ENCODE results near the gene DGKH.
"Not testable (repeated sequence)": the region's sequence is repeated elsewhere in the genome, so short reads cannot be mapped to it uniquely, and the experiment has no call there.

Gene DGKH

DNA sequence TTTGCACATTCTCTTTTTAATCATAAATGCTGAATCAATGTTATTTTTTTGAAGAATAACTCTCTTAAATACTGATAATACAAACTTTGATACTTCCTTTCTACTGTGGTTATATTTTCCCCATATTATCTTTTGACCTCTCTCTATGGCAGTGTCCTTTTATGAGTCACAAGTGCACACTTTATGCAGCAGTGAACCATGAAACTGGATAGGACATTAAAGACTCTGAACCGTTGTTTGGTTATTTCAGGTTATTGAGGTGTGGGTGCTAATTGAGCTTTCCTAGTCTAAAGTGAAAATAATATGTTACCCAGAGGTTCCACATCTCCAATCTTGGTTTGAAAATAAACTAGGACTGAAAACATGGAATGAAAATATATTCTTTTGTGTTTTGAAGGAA lies 71.4 kb downstream of the DGKH start:
- Histone ChIP-seq H3K4me3 (ENCODE audit: low read depth in 1 of 2, low read length in 2 of 2) (no peak overlapping the region), H3K27me3 (ENCODE audit: control insufficient read depth in 1 of 2, insufficient read depth in 2 of 2, low read length in 2 of 2) (no peaks in the 10 kb centered on the region), H3K4me1 (ENCODE audit: control insufficient read depth in 1 of 2, insufficient read depth in 2 of 2, low read length in 2 of 2) (peaks cover 0 to 4% of the 10 kb centered on the region in 2 donors), H3K27ac (ENCODE audit: low read depth, low read length) (no peak overlapping the region), H3K9me3 (ENCODE audit: control insufficient read depth in 1 of 2, low read length in 2 of 2) (no peaks in the 10 kb centered on the region), H3K36me3 (ENCODE audit: control insufficient read depth in 1 of 2, insufficient read depth in 2 of 2, low read length in 2 of 2) (no peaks in the 10 kb centered on the region), H3K9ac (ENCODE audit: low read depth in 1 of 2, low read length in 2 of 2) (no peak overlapping the region)

DNA sequence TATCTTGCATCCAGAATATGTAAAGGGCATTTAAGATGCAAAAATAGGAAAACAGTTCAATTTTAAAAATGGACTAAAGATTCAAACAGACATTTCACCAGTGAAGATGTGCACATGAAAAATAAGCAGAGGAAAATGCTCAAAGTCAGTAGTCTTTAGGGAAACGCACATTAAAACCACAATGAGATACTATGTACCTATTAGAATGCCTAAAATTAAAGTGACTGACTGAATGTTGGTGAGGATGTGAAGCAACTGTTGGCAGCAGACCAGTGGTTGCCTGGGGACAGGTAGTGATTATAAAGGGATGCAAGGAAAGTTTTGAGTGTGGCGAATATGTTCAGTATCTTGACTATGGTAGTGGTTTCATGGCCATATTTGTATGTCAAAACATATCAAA lies 75.2 kb downstream of the DGKH start:
- H3K36me3 ChIP-seq (ENCODE audit: control insufficient read depth in 1 of 2, insufficient read depth in 2 of 2, low read length in 2 of 2) = peaks cover 0 to 3% of the 10 kb centered on the region in 2 donors
- no peaks in the 10 kb centered on the region for H3K27me3 ChIP-seq (ENCODE audit: control insufficient read depth in 1 of 2, insufficient read depth in 2 of 2, low read length in 2 of 2)
- H3K4me1 ChIP-seq (ENCODE audit: control insufficient read depth in 1 of 2, insufficient read depth in 2 of 2, low read length in 2 of 2) = no peaks in the 10 kb centered on the region

DNA sequence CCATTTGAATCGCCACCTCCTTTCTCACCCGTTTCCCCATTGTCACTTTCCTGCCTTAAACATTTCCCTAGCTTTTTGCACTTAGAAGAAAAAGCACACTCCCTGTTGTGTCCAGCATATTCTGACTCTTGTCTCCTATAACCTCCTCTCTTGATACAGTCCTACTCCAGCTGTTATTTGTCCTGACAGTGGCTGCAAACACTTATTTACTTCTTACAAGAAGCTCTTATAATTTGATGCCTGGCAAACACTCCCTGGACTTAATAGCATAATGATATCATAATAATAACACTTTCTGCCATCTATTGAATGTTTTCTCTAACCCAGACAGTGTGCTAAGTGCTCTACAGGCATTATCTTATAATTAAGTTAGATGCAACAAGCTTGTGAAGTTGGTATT lies 76.6 kb downstream of the DGKH start:
- H3K4me1 ChIP-seq (ENCODE audit: control insufficient read depth in 1 of 2, insufficient read depth in 2 of 2, low read length in 2 of 2) = no peaks in the 10 kb centered on the region
- no peaks in the 10 kb centered on the region for H3K27me3 ChIP-seq (ENCODE audit: control insufficient read depth in 1 of 2, insufficient read depth in 2 of 2, low read length in 2 of 2)
- no peak overlapping the region for H3K27ac ChIP-seq (ENCODE audit: low read depth, low read length)
- no peaks in the 10 kb centered on the region for H3K9me3 ChIP-seq (ENCODE audit: control insufficient read depth in 1 of 2, low read length in 2 of 2)
- H3K36me3 ChIP-seq (ENCODE audit: control insufficient read depth in 1 of 2, insufficient read depth in 2 of 2, low read length in 2 of 2) = peaks cover 2 to 10% of the 10 kb centered on the region in 2 donors
- H3K9ac ChIP-seq (ENCODE audit: low read depth in 1 of 2, low read length in 2 of 2) = no peak overlapping the region
- H3K4me3 ChIP-seq (ENCODE audit: low read depth in 1 of 2, low read length in 2 of 2) = no peak overlapping the region

More for the DNA sequence above, 75.2 kb downstream of the DGKH start:
- no peak overlapping the region for H3K27ac ChIP-seq (ENCODE audit: low read depth, low read length)
- H3K9me3 ChIP-seq (ENCODE audit: control insufficient read depth in 1 of 2, low read length in 2 of 2) = no peaks in the 10 kb centered on the region
- H3K9ac ChIP-seq (ENCODE audit: low read depth in 1 of 2, low read length in 2 of 2) = no peak overlapping the region
- H3K4me3 ChIP-seq (ENCODE audit: low read depth in 1 of 2, low read length in 2 of 2) = no peak overlapping the region

DNA sequence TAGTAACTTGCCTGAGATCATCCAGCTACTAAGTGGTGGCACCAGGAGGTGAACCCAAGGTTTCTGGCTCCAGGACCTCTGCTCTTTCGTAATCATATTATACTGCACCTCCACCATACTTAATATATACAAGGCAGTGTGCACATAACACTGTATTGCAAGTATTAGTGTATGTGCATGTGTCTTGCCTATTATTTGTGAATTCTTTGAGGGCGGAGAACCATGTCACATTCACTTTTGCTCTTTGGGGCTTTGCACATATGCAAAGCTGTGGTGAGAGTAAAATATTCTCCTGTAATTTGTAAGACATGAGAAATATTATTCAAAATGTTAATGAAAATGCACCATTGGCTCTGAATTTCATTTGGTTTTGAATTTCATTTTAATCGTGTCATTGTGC lies 78.6 kb downstream of the DGKH start:
- Histone ChIP-seq H3K9me3 (ENCODE audit: control insufficient read depth in 1 of 2, low read length in 2 of 2) (no peaks in the 10 kb centered on the region), H3K9ac (ENCODE audit: low read depth in 1 of 2, low read length in 2 of 2) (no peak overlapping the region), H3K36me3 (ENCODE audit: control insufficient read depth in 1 of 2, insufficient read depth in 2 of 2, low read length in 2 of 2) (peaks cover 8 to 16% of the 10 kb centered on the region in 2 donors), H3K4me3 (ENCODE audit: low read depth in 1 of 2, low read length in 2 of 2) (no peak overlapping the region), H3K27ac (ENCODE audit: low read depth, low read length) (no peak overlapping the region), H3K4me1 (ENCODE audit: control insufficient read depth in 1 of 2, insufficient read depth in 2 of 2, low read length in 2 of 2) (no peaks in the 10 kb centered on the region), H3K27me3 (ENCODE audit: control insufficient read depth in 1 of 2, insufficient read depth in 2 of 2, low read length in 2 of 2) (no peaks in the 10 kb centered on the region)

DNA sequence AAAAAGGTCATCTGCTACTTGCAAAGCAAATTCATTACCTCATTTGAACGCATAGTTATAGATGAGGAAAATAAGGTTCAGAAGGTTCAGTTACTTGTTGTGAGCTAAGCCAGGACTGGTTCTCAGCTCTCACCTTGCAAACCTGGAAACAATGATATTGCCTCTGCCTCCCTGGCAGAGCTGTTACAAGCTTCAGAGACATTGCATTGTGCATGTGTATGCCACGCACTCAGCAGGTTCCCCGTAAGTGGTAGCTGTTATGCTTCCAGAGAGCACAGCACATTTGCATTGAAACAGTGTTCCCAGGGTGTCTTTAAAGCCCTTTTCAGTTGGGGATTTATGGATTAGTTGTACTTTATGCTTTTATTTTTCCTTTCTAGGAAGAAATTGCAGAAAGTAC lies 80.6 kb downstream of the DGKH start:
- H3K9ac ChIP-seq (ENCODE audit: low read depth in 1 of 2, low read length in 2 of 2) = no peak overlapping the region
- H3K4me1 ChIP-seq (ENCODE audit: control insufficient read depth in 1 of 2, insufficient read depth in 2 of 2, low read length in 2 of 2) = no peaks in the 10 kb centered on the region
- H3K9me3 ChIP-seq (ENCODE audit: control insufficient read depth in 1 of 2, low read length in 2 of 2) = no peaks in the 10 kb centered on the region
- H3K36me3 ChIP-seq (ENCODE audit: control insufficient read depth in 1 of 2, insufficient read depth in 2 of 2, low read length in 2 of 2) = peaks cover 9 to 16% of the 10 kb centered on the region in 2 donors
- no peak overlapping the region for H3K4me3 ChIP-seq (ENCODE audit: low read depth in 1 of 2, low read length in 2 of 2)
- no peak overlapping the region for H3K27ac ChIP-seq (ENCODE audit: low read depth, low read length)
- no peaks in the 10 kb centered on the region for H3K27me3 ChIP-seq (ENCODE audit: control insufficient read depth in 1 of 2, insufficient read depth in 2 of 2, low read length in 2 of 2)

DNA sequence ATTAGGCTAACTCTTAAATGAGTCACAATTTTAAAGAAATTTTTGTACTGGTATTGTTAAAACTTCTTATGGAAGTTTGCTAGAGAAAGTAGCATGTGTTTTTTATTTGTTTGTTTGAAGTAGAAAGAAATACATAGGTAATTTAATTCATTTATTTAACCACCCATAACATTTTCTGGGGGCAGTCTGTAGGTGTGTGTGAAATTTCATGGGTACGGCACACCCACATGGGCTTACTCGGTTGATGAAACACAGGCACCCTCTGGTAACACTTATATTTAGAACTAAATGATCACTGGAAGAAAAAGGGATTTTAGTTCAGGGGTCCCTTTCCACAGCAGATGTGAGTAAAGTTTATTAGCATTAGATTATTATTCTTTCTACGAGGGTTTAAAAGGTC lies 88.1 kb downstream of the DGKH start:
- no peaks in the 10 kb centered on the region for H3K9me3 ChIP-seq (ENCODE audit: control insufficient read depth in 1 of 2, low read length in 2 of 2)
- peaks cover 0 to 3% of the 10 kb centered on the region in 2 donors for H3K36me3 ChIP-seq (ENCODE audit: control insufficient read depth in 1 of 2, insufficient read depth in 2 of 2, low read length in 2 of 2)
- no peak overlapping the region for H3K27ac ChIP-seq (ENCODE audit: low read depth, low read length)
- H3K4me3 ChIP-seq (ENCODE audit: low read depth in 1 of 2, low read length in 2 of 2) = no peak overlapping the region
- H3K27me3 ChIP-seq (ENCODE audit: control insufficient read depth in 1 of 2, insufficient read depth in 2 of 2, low read length in 2 of 2) = no peaks in the 10 kb centered on the region
- no peak overlapping the region for H3K9ac ChIP-seq (ENCODE audit: low read depth in 1 of 2, low read length in 2 of 2)
- no peaks in the 10 kb centered on the region for H3K4me1 ChIP-seq (ENCODE audit: control insufficient read depth in 1 of 2, insufficient read depth in 2 of 2, low read length in 2 of 2)

DNA sequence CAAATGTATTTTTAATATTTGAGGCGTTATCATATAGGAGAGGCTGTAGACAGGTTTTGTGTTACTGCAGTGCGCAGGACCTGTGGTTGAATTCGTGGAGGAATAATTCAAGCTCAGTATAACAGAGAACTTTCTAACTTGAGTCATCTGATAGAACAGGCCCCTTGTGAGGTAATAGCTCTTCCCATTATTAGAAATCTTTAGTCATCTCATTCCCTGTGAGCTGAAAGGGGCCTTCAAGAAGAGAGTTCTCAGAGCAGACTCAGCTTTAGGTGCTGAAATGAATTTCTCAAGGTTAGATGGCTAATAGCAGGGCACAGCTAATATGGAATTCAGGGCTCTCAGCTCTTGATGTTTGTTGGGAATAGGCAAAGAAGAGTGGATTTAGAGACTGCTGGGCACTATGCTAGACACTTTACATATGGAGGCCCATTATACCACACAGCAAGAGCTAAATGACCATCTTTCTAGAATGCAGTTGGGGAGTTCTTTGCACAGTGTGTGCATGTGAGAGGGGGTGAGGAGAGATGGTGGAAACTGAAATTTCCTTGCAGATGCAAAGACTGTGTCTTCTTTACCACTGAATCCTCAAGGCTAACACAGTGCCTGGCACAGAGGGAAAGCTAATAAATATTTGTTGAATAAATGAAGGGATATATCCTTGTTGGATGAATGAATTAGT lies 89.5 kb downstream of the DGKH start:
- Histone ChIP-seq H3K4me3 (ENCODE audit: low read depth in 1 of 2, low read length in 2 of 2) (no peak overlapping the region), H3K9me3 (ENCODE audit: control insufficient read depth in 1 of 2, low read length in 2 of 2) (no peaks in the 10 kb centered on the region), H3K27ac (ENCODE audit: low read depth, low read length) (no peak overlapping the region)

DNA sequence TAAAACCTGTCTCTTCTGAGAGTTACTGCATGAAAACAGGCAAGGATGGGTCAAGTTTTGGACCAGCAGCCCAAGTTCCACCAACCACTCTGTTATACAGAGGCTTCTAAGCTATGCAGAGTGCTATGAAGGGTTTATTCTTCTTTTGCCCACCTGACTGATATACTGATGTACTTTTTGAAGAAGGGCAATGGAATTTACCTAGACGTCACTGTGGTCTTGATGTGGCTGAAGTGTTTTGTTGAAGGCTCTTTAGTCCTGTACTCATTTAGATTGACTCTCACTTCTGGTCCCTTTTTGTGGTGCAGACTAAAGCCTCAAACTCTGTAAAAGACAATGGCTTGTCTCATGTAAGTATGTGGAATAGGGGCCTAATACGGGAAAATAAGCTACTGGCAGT lies 92.0 kb downstream of the DGKH start:
- Histone ChIP-seq H3K9me3 (ENCODE audit: control insufficient read depth in 1 of 2, low read length in 2 of 2) (no peaks in the 10 kb centered on the region), H3K27me3 (ENCODE audit: control insufficient read depth in 1 of 2, insufficient read depth in 2 of 2, low read length in 2 of 2) (no peaks in the 10 kb centered on the region), H3K4me3 (ENCODE audit: low read depth in 1 of 2, low read length in 2 of 2) (no peak overlapping the region), H3K36me3 (ENCODE audit: control insufficient read depth in 1 of 2, insufficient read depth in 2 of 2, low read length in 2 of 2) (no peaks in the 10 kb centered on the region), H3K9ac (ENCODE audit: low read depth in 1 of 2, low read length in 2 of 2) (no peak overlapping the region), H3K4me1 (ENCODE audit: control insufficient read depth in 1 of 2, insufficient read depth in 2 of 2, low read length in 2 of 2) (no peaks in the 10 kb centered on the region), H3K27ac (ENCODE audit: low read depth, low read length) (no peak overlapping the region)

More for the DNA sequence above, 89.5 kb downstream of the DGKH start:
- Histone ChIP-seq H3K27me3 (ENCODE audit: control insufficient read depth in 1 of 2, insufficient read depth in 2 of 2, low read length in 2 of 2) (no peaks in the 10 kb centered on the region), H3K9ac (ENCODE audit: low read depth in 1 of 2, low read length in 2 of 2) (no peak overlapping the region), H3K36me3 (ENCODE audit: control insufficient read depth in 1 of 2, insufficient read depth in 2 of 2, low read length in 2 of 2) (peaks cover 0 to 3% of the 10 kb centered on the region in 2 donors), H3K4me1 (ENCODE audit: control insufficient read depth in 1 of 2, insufficient read depth in 2 of 2, low read length in 2 of 2) (no peaks in the 10 kb centered on the region)

DNA sequence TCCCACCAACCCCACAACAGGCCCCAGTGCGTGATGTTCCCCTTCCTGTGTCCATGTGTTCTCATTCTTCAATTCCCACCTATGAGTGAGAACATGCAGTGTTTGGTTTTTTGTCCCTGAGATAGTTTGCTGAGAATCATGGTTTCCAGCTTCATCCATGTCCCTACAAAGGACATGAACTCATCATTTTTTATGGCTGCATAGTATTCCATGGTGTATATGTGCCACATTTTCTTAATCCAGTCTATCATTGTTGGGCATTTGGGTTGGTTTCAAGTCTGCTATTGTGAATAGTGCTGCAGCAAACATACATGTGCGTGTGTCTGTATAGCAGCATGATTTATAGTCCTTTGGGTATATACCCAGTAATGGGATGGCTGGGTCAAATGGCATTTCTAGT lies 92.6 kb downstream of the DGKH start:
- not testable (repeated sequence) for H3K4me1 ChIP-seq (ENCODE audit: control insufficient read depth in 1 of 2, insufficient read depth in 2 of 2, low read length in 2 of 2); H3K4me3 ChIP-seq (ENCODE audit: low read depth in 1 of 2, low read length in 2 of 2); H3K36me3 ChIP-seq (ENCODE audit: control insufficient read depth in 1 of 2, insufficient read depth in 2 of 2, low read length in 2 of 2); H3K27ac ChIP-seq (ENCODE audit: low read depth, low read length); H3K27me3 ChIP-seq (ENCODE audit: control insufficient read depth in 1 of 2, insufficient read depth in 2 of 2, low read length in 2 of 2); H3K9ac ChIP-seq (ENCODE audit: low read depth in 1 of 2, low read length in 2 of 2); H3K9me3 ChIP-seq (ENCODE audit: control insufficient read depth in 1 of 2, low read length in 2 of 2)

DNA sequence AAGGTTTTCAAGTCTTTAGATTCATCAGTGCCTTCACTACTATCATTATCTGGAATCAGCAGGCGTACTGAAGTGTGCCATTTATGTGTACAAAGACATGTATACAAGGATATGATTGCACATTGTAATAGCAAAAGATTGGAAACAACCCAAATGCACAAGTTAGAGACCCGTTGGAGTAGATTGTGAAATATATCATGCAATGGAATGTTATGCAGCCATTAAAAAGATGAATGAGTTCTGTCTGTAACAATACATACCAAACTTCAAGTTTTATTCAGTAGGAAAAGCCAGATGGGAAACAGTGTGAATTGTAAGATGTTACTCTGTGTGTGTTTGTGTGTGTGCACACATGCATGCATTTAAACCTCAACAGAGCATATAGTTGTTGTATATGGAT lies 97.9 kb downstream of the DGKH start:
- Histone ChIP-seq H3K27ac (ENCODE audit: low read depth, low read length) (no peak overlapping the region), H3K9me3 (ENCODE audit: control insufficient read depth in 1 of 2, low read length in 2 of 2) (no peaks in the 10 kb centered on the region), H3K27me3 (ENCODE audit: control insufficient read depth in 1 of 2, insufficient read depth in 2 of 2, low read length in 2 of 2) (no peaks in the 10 kb centered on the region), H3K9ac (ENCODE audit: low read depth in 1 of 2, low read length in 2 of 2) (no peak overlapping the region), H3K4me1 (ENCODE audit: control insufficient read depth in 1 of 2, insufficient read depth in 2 of 2, low read length in 2 of 2) (no peaks in the 10 kb centered on the region), H3K36me3 (ENCODE audit: control insufficient read depth in 1 of 2, insufficient read depth in 2 of 2, low read length in 2 of 2) (no peaks in the 10 kb centered on the region), H3K4me3 (ENCODE audit: low read depth in 1 of 2, low read length in 2 of 2) (no peak overlapping the region)

DNA sequence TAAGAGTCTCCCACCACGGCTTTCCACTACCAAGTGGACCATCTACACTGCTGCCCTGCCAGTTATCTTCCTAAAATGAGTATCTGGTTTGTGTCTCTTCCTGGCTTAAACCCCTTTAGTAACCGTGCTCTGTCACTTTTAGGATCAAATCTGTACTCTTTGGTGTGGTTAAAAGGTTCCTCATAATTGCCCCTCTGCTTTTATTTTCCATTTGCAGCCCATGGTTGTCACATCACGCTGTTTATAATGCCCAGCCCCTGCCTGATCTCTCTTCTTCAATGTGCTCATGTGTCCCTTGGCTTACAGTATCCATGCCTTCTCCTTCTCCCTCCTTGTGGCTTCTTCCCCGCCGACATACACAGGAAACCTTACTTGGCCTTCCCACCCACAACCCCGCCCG lies 100.1 kb downstream of the DGKH start:
- Histone ChIP-seq H3K27ac (ENCODE audit: low read depth, low read length) (no peak overlapping the region), H3K4me1 (ENCODE audit: control insufficient read depth in 1 of 2, insufficient read depth in 2 of 2, low read length in 2 of 2) (no peaks in the 10 kb centered on the region), H3K27me3 (ENCODE audit: control insufficient read depth in 1 of 2, insufficient read depth in 2 of 2, low read length in 2 of 2) (no peaks in the 10 kb centered on the region), H3K9ac (ENCODE audit: low read depth in 1 of 2, low read length in 2 of 2) (no peak overlapping the region), H3K36me3 (ENCODE audit: control insufficient read depth in 1 of 2, insufficient read depth in 2 of 2, low read length in 2 of 2) (no peaks in the 10 kb centered on the region), H3K4me3 (ENCODE audit: low read depth in 1 of 2, low read length in 2 of 2) (no peak overlapping the region), H3K9me3 (ENCODE audit: control insufficient read depth in 1 of 2, low read length in 2 of 2) (no peaks in the 10 kb centered on the region)
